HCT116 (cell line): ENCODE results near the gene DUS3L. TPM values are rescaled to one million over a fixed set of nuclear protein-coding genes. Genes with fewer than 3 reads are reported as not detected.

Experiments used
- ATAC-seq: fragments of 200-7000 bp; cut with Tn5 transposase; 2 replicates; pipeline ENCODE4 v1.9.1; 2020; ENCODE audit warnings: mild to moderate bottlenecking, moderate library complexity
- BruUV-seq: library from RNA; stranded (reverse); fragments of 400-500 nt; replicated peaks from 2 replicates; lab custom pipeline; 2021; lab: Mats Ljungman, UMichigan
- CTCF ChIA-PET: fragments of 300-600 bp; sonication (Branson Sonifier 250); formaldehyde crosslinking; loops from one replicate; lab custom pipeline; 2021; ENCODE audit warnings: antibody characterized with exemption; lab: Charles Lee
- POLR2A ChIA-PET: fragments of 300-600, 350-600 bp; sonication (Branson Sonifier 250); formaldehyde crosslinking; loops from one replicate; lab custom pipeline; 2021; ENCODE audit warnings: antibody characterized with exemption; lab: Charles Lee
- RAD21 ChIA-PET, 2 experiments: fragments of 300-600 bp; sonication (Branson Sonifier 250); formaldehyde crosslinking; loops; one replicate each; lab custom pipeline; 2023; ENCODE audit warnings: low total read pairs in 2 of 2; ENCODE audit not compliant: uncharacterized antibody in 2 of 2, unreplicated experiment in 2 of 2, low non-redundant PET in 1 of 2; lab: Charles Lee
- DNase-seq: peaks from one replicate; pipeline ENCODE4 v3.0.0-alpha.2; 2010; ENCODE audit warnings: low read depth, low spot score
- H2AFZ ChIP-seq: fragments of 200-600 bp; shearing (Covaris generic), sonication (generic); 2 replicates; pipeline ENCODE4 v1.6.1; 2017; ENCODE audit warnings: low read depth, mixed run types, mixed read lengths, antibody characterized with exemption, low read length; ENCODE audit not compliant: poor library complexity, severe bottlenecking
- H3K27ac ChIP-seq: 2 replicates; pipeline ENCODE4 v1.5.1; 2012; ENCODE audit warnings: low read depth, low read length
- H3K27me3 ChIP-seq: fragments of 200-600 bp; sonication (generic); 2 replicates; pipeline ENCODE4 v1.6.1; 2016; ENCODE audit warnings: mixed run types, low read length, mixed read lengths; ENCODE audit not compliant: insufficient read depth
- H3K36me3 ChIP-seq, 2 experiments: fragments of 200-500 bp in 1 of 2; fragments of 200-600 bp in 1 of 2; sonication (Bioruptor generic) in 1 of 2; sonication (generic) in 1 of 2; 2 replicates each; pipeline versions ENCODE4 v1.5.1 to v1.6.1; 2014 to 2016; ENCODE audit warnings: low read length in 2 of 2, inconsistent platforms in 1 of 2, mixed read lengths in 1 of 2, mixed run types in 1 of 2; ENCODE audit not compliant: insufficient read depth in 2 of 2, control insufficient read depth in 1 of 2
- H3K4me1 ChIP-seq, 2 experiments: fragments of 200-600 bp in 1 of 2; sonication (generic) in 1 of 2; 2 replicates each; pipeline versions ENCODE4 v1.5.1 to v1.6.1; 2012 to 2017; ENCODE audit warnings: low read length in 2 of 2, inconsistent platforms in 1 of 2, mild to moderate bottlenecking in 1 of 2, mixed read lengths in 1 of 2, mixed run types in 1 of 2, moderate library complexity in 1 of 2; ENCODE audit not compliant: insufficient read depth in 2 of 2, control insufficient read depth in 1 of 2
- H3K4me2 ChIP-seq: fragments of 200-600 bp; sonication (generic); 2 replicates; pipeline ENCODE4 v1.6.1; 2017; ENCODE audit warnings: mixed run types, low read length, mixed read lengths
- H3K4me3 ChIP-seq, 2 experiments: fragments of 200-600 bp in 1 of 2; sonication (generic) in 1 of 2; replicated peaks in 1 of 2; 2 replicates each; pipeline ENCODE4 v1.5.1; 2011 to 2016; ENCODE audit warnings: low read length in 2 of 2, control low read depth in 1 of 2, low read depth in 1 of 2, mild to moderate bottlenecking in 1 of 2, mixed read lengths in 1 of 2, mixed run types in 1 of 2
- H3K79me2 ChIP-seq: fragments of 200-600 bp; sonication (generic); 2 replicates; pipeline ENCODE4 v1.6.1; 2017; ENCODE audit warnings: mild to moderate bottlenecking, mixed run types, low read length, moderate library complexity, mixed read lengths; ENCODE audit not compliant: insufficient read depth
- H3K9ac ChIP-seq: fragments of 200-600 bp; sonication (generic); 2 replicates; pipeline ENCODE4 v1.6.1; 2016; ENCODE audit warnings: low read length, mixed read lengths
- H3K9me2 ChIP-seq: fragments of 200-600 bp; sonication (generic), shearing (Covaris generic); 2 replicates; pipeline ENCODE4 v1.6.1; 2017; ENCODE audit warnings: mixed run types, mild to moderate bottlenecking, moderate library complexity; ENCODE audit not compliant: insufficient read depth
- H3K9me3 ChIP-seq, 2 experiments: fragments of 200-500 bp in 1 of 2; fragments of 200-600 bp in 1 of 2; sonication (Bioruptor generic) in 1 of 2; sonication (generic) in 1 of 2; 2 replicates each; pipeline ENCODE4 v1.6.1; 2014 to 2017; ENCODE audit warnings: low read length in 2 of 2, mixed read lengths in 2 of 2, inconsistent platforms in 1 of 2, low read depth in 1 of 2, mild to moderate bottlenecking in 1 of 2, mixed run types in 1 of 2, moderate library complexity in 1 of 2; ENCODE audit not compliant: control insufficient read depth in 1 of 2, insufficient read depth in 1 of 2
- H4K20me1 ChIP-seq: fragments of 200-600 bp; sonication (generic), shearing (Covaris generic); 2 replicates; pipeline ENCODE4 v1.6.1; 2017; ENCODE audit warnings: mixed run types, mild to moderate bottlenecking, moderate library complexity; ENCODE audit not compliant: insufficient read depth
- ATF3 ChIP-seq: IDR thresholded peaks from 2 replicates; pipeline ENCODE4 v1.6.1; 2012
- CEBPB ChIP-seq: IDR thresholded peaks from 2 replicates; pipeline ENCODE4 v1.6.1; 2012; ENCODE audit warnings: low read depth
- EGR1 ChIP-seq: IDR thresholded peaks from 2 replicates; pipeline ENCODE4 v1.6.1; 2012; ENCODE audit warnings: low read depth
- ELF1 ChIP-seq: IDR thresholded peaks from 2 replicates; pipeline ENCODE4 v1.6.1; 2012; ENCODE audit warnings: low read depth, borderline replicate concordance
- EZH2phosphoT487 ChIP-seq: fragments of 200-600 bp; IDR thresholded peaks from 2 replicates; pipeline ENCODE4 v1.6.1; 2018; ENCODE audit warnings: antibody characterized with exemption, borderline replicate concordance
- FOSL1 ChIP-seq: IDR thresholded peaks from 2 replicates; pipeline ENCODE4 v1.6.1; 2012; ENCODE audit warnings: low read depth
- RAD21 ChIP-seq: IDR thresholded peaks from 2 replicates; pipeline ENCODE4 v1.6.1; 2012; ENCODE audit warnings: low read depth, mild to moderate bottlenecking
- REST ChIP-seq: IDR thresholded peaks from 2 replicates; pipeline ENCODE4 v1.6.1; 2012; ENCODE audit warnings: low read depth
- SIN3A ChIP-seq: IDR thresholded peaks from 2 replicates; pipeline ENCODE4 v1.6.1; 2012; ENCODE audit warnings: low read depth
- SRF ChIP-seq: IDR thresholded peaks from 2 replicates; pipeline ENCODE4 v1.6.1; 2012; ENCODE audit warnings: low read depth
- TCF7L2 ChIP-seq: IDR thresholded peaks from 2 replicates; pipeline ENCODE4 v1.7.0; 2011; ENCODE audit warnings: borderline replicate concordance, inconsistent platforms; ENCODE audit not compliant: insufficient read depth, insufficient read length; ENCODE audit errors: extremely low read depth
- YY1 ChIP-seq: IDR thresholded peaks from 2 replicates; pipeline ENCODE4 v1.6.1; 2011; ENCODE audit warnings: low read length, low read depth, moderate library complexity, mild to moderate bottlenecking; ENCODE audit not compliant: insufficient replicate concordance; ENCODE audit errors: extremely low read depth
- ZFX ChIP-seq: fragments of 450-650 bp; IDR thresholded peaks from 2 replicates; pipeline ENCODE4 v1.6.1; 2017
- intact Hi-C: fragments of 100-400 bp; cut with micrococcal nuclease; formaldehyde crosslinking; loops from 2 replicates; pipeline ENCODE4 v1.10.0; 2022
- total RNA-seq: library from RNA; stranded (reverse); gene quantifications from one replicate; pipeline ENCODE4 v1.2.1, GENCODE V29; 2021; ENCODE audit not compliant: unreplicated experiment
- TF ChIP-seq, protein P1 (sequence below): IDR thresholded peaks from 2 replicates; pipeline ENCODE4 v1.6.1; 2011; ENCODE audit warnings: mild to moderate bottlenecking, low read length, moderate library complexity; ENCODE audit not compliant: insufficient replicate concordance; ENCODE audit errors: extremely low read depth

Gene DUS3L
- total RNA-seq, 1 experiment from 2014 or later, result 78.1 TPM

DNA sequence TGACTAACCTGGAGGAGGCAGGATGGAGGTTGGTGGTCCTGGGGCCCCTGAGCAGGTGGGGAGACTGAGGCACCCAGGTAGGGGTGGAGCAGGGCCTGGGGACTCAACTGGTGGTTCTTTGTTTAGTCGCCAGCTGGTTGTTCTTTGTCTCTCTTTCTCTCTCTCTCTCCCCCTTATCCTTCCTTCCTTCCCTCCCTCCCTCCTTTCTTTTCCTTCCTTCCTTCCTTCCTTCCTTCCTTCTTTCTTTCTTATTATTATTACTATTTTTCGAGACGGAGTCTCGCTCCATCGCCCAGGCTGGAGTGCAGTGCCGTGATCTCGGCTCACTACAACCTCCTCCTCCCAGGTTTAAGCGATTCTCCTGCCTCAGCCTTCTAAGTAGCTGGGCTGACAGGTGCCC lies 7.3 kb upstream of the DUS3L start:
- CTCF ChIA-PET, result no interaction called here

GRCh38 chr19:5795382-5795919 lies 4.5 kb upstream of the DUS3L start:
- Histone ChIP-seq H3K27me3 (no peaks in the 10 kb centered on the region), H3K9ac (no peak overlapping the region), H3K4me1 (peaks cover 6 to 15% of the 10 kb centered on the region in 2 experiments; a peak in 3 of 4 replicates), H3K4me3 (no peak overlapping the region), H4K20me1 (no peaks in the 10 kb centered on the region), H3K27ac (no peak overlapping the region), H3K79me2 (peaks cover under 1% of the 10 kb centered on the region; the same call in 1 of the 2 replicates), H3K36me3 (no peaks in the 10 kb centered on the region), H3K9me3 (no peaks in the 10 kb centered on the region), H3K9me2 (no peaks in the 10 kb centered on the region), H3K4me2 (no peak overlapping the region), H2AFZ (no peak overlapping the region)
- CTCF ChIA-PET, result interaction anchor here (2.4 to 5.5 kb wide), 3 partner anchors 8 to 109 kb away, joined by 7 to 49 read pairs (median 20); no protein-coding TSS in a partner anchor
- ATAC-seq (no peak), DNase-seq (no peak)
- POLR2A ChIA-PET, result no interaction called here
- no TSS peak for BruUV-seq
- intact Hi-C loops, result no loop called here
- RAD21 ChIA-PET, result no interaction called here
- TF ChIP-seq EZH2phosphoT487, result no peak
- no peak for TF ChIP-seq RAD21
- TF ChIP-seq REST, result no peak
- TF ChIP-seq SRF, result no peak
- TF ChIP-seq SIN3A, result no peak
- no peak for TF ChIP-seq YY1
- TF ChIP-seq EGR1, result no peak
- TF ChIP-seq ELF1, result no peak
- no peak for TF ChIP-seq CEBPB

More for the DNA sequence above, 7.3 kb upstream of the DUS3L start:
- ATAC-seq, result no peak
- TF ChIP-seq ATF3 (no peak), ZFX (no peak), TCF7L2 (no peak), SRF (no peak), FOSL1 (no peak)
- TF ChIP-seq, protein P1, sequence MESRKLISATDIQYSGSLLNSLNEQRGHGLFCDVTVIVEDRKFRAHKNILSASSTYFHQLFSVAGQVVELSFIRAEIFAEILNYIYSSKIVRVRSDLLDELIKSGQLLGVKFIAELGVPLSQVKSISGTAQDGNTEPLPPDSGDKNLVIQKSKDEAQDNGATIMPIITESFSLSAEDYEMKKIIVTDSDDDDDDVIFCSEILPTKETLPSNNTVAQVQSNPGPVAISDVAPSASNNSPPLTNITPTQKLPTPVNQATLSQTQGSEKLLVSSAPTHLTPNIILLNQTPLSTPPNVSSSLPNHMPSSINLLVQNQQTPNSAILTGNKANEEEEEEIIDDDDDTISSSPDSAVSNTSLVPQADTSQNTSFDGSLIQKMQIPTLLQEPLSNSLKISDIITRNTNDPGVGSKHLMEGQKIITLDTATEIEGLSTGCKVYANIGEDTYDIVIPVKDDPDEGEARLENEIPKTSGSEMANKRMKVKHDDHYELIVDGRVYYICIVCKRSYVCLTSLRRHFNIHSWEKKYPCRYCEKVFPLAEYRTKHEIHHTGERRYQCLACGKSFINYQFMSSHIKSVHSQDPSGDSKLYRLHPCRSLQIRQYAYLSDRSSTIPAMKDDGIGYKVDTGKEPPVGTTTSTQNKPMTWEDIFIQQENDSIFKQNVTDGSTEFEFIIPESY, result no peak
- Histone ChIP-seq H3K79me2 (no peaks in the 10 kb centered on the region), H3K4me1 (peaks cover 3 to 10% of the 10 kb centered on the region in 2 experiments; a peak in 3 of 4 replicates), H3K27me3 (no peaks in the 10 kb centered on the region), H3K36me3 (no peaks in the 10 kb centered on the region), H2AFZ (no peak overlapping the region), H3K4me2 (no peak overlapping the region), H4K20me1 (no peaks in the 10 kb centered on the region), H3K9me3 (no peaks in the 10 kb centered on the region), H3K9ac (no peak overlapping the region), H3K4me3 (no peak overlapping the region), H3K9me2 (no peaks in the 10 kb centered on the region), H3K27ac (no peak overlapping the region)
- no peak for DNase-seq
- BruUV-seq, result no TSS peak
- intact Hi-C loops, result no loop called here
- ChIA-PET RAD21 (no interaction called here), POLR2A (no interaction called here)
